ENCODE data around the gene SLC39A2.
"Not testable (repeated sequence)": the region's sequence is repeated elsewhere in the genome, so short reads cannot be mapped to it uniquely, and the experiment has no call there.

SLC39A2 gene, protein sequence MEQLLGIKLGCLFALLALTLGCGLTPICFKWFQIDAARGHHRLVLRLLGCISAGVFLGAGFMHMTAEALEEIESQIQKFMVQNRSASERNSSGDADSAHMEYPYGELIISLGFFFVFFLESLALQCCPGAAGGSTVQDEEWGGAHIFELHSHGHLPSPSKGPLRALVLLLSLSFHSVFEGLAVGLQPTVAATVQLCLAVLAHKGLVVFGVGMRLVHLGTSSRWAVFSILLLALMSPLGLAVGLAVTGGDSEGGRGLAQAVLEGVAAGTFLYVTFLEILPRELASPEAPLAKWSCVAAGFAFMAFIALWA

DNA sequence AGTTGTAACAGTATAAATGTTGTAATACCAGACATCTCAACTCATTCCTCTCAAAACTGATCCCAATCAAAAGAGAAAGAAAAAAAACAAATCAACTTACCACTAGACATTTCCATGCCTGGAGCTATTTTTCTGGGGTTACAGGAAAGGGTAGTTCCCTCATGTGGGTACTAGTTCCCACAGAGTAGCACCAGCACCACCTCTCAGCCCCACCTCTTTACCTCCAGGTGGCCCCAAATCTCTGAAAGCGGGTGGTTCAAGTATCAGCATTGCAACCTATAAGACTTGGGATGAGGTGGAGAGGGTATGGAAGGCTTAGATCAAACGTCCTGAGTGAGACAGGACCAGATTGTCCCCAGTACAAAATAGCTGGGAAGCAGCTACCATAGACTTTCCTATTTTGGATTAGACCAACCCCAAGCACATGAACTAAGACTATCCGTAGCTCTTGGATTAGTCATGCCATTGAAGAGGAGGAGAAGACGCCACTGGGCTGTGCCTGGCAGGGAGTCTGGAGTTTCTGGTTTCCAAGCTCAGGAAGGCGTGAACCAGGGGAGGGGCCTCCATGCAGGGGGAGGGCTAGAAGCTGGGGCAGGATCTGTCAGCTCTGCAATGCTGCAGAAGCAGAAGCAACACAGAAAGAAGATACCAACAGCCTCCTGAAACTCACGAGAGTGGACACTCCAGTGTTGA, at the start of gene SLC39A2:
TSS of gene SLC39A2 (plus strand) at position 620 of the 693 bp plus-strand sequence. CDS start 154 bp downstream, outside the sequence.
- no peak for DNase-seq

DNA sequence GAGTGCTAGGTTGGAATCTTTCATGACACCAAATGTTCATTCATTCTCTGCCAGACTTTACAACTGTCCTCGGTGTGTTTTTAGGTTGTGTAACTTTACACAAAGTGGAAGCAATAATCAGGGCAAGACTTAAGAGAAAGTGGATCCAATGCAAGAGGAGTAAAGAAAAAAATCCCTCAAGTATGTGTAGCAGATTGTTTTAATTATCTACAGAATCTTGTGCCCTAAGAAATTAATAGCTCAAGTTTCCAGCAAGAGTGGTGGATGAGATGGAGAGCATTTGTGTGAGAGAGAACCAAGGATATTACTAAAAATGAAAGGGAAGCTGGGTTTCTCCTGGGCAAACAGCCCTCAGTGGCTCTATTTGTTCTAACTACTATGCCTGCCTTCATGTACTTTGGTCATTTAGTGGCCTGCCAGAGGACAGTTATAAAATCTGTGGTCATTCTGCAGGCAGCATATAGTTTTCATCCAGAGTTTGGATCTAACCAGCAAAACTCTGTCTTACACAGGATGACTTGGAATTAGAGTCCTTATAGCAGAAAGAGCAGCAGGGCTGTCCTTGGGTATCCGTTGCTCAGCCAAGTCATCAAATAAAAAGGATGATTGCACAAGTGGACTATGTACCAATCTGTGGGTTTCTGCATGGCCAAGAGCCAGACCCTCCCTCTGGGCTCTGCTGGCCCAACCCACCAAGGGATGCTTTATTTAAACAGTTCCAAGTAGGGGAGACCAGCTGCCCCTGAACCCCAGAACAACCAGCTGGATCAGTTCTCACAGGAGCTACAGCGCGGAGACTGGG, 44.2 kb upstream of the SLC39A2 start, which contains the start of gene RNASE2:
TSS of gene RNASE2 (plus strand) at position 752 of the 802 bp plus-strand sequence. CDS start 285 bp downstream, outside the sequence.
- DNase-seq, result not testable (repeated sequence)

DNA sequence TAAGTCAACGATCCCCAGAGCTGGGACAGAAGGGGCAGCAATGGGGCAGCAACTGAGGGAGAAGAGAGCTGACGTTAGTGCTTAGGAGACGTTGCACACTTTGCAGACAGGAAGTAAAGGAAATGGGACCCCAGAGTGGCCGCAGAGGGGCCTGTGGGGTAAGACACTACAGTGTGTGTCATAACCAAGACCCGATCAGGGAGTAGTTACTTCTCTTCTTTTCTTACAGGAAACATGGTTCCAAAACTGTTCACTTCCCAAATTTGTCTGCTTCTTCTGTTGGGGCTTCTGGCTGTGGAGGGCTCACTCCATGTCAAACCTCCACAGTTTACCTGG, 43.6 kb upstream of the SLC39A2 start:
- not testable (repeated sequence) for DNase-seq

DNA sequence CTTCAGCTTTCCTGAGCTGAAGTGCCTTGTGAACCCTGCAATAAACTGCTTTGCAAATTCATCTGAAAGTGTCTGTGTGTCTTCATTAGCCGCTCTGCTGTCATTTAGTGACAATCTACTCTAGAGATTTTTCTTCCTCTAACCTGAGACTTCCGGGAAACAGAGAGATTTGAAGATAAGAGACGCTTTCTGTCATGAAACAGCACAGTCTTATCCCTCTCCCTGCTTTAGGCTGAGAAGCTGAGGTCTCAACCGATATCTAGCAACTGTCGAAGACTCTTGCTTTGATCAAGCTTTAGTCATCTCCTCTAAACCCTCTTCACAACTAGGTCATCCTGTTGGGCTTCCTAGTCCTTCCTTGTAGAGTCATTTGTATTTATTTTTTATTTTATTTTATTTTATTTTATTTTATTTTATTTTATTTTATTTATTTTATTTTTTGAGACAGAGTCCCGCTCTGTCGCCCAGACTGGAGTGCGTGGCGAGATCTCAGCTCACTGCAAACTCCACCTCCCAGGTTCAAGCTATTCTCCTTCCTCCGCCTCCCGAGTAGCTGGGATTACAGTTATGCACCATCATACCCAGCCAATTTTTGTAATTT, 42.6 kb upstream of the SLC39A2 start:
- DNase-seq, result no peak

DNA sequence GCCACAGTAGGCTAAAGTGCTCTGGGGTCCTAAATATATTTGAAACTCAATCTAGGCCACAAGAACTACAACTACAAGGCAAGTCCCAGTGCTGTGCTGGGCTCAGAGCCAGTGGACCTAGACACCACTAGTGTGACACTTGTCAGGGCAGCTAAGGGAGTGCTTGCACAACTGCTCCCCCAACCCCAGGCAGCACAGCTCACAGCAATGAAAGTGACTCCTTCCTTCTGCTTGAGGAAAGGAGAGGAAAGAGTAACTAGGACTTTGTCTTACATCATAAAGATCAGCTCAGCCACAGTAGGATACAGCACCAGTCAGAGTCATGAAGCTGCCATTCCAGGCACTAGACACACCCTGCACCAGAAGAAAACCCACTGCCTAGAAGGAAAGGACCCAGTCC, 40.1 kb upstream of the SLC39A2 start:
- DNase-seq, result not testable (repeated sequence)

DNA sequence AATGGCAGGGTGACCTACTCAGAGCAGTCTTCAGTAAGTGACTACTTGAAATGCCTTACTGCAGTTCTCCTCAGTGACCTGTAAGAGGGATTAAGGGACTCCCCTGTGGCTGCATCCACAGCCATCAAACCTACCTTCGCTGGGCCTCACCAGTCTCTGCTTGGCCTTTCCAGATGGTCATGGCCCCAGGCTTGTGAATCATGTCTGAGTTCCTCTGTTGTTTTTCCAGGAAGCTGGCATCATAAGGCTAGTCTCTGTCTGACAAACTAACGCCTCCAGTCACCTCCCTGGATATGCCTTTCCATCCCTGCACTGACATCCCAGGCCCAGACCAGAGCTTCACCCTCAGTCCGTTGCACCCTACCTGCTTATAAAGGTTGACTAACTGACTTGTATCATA, 29.8 kb upstream of the SLC39A2 start:
- DNase-seq, result no peak

DNA sequence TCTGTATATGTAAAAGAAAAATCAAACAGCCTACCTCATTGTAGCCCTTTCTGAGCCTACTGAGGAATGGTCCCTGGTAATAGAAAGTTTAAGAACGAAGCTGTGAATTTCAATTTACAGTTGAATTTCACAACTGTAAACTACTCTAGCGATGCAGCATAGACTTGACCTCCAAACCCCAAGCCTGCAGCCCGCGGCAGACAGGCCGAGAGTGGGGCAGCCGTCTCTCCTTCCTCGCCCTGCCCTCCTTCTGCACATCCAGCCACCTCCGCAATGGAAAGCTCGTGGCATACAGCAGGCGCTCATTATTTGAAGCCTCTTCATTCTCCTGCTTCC, 28.5 kb upstream of the SLC39A2 start:
- no peak for DNase-seq

DNA sequence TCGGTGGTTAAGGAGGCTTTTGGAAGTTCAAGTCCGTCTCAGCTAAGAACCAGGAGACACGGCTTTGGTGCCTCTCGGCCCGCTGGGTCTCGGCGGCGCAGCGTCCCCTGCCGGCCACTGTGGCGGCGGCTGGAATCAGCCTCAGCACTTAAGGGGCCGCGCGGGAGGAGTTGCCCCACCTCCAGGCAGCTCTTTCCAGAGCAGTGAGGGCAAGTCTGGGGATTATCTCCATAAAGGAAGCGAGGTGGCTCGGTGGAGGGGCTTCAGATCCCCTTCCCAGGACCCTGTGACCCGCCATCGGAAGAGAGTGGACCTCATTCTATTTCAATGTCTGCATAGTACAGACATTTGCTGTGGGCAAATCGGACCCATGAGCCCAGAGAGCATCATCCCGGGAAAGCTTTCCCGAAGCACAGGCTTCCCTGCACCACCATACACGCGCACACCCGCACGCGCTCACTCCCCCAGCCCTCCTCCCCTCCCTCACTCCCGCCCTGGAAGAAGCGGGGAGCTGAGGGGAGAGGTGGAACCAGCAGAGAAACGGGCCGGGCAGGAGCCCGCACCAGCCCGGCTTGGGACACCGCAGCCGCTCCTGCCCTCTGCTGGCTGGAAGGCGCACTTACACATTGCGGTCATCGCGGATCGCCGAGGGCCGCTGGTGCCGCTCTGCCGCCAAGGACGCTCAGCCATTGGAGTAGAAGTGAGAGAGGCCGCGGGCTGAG, 27.9 kb upstream of the SLC39A2 start:
- DNase-seq, result peak; percentile 74 to 92

DNA sequence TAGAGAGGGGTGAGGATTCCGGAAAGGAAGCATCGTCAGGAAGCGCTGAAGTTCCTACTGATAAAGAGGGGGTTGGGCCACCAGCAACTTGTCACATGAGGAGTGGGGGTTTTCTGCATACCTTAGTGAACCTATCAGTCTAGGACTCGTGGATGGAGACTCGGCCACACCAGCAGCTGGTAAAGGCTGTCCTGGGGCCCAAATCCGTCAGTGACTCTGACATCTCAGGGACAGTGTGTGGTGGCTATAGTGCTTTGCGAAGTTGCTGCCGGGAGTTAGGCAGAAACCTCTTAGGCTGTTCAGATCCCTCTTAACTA, 27.4 kb upstream of the SLC39A2 start:
- no peak for DNase-seq

DNA sequence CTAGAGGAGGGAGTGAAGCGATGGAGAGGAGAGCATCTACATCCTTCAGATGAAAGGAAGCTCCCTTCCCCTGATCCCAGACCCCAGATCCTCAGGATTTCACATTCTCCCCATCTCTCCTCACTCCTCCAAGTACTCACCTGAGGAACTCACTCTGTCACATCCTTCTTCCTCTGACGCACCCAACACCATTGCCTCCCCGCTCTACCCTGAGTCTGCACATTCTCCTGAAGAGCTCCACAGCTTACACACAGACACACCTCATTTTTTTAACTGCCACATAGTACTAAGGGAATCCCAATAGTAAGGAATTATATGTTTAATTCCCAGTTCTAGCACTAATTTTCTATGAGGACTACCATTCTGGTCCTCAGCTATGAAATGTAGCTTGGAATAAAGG, 25.6 kb upstream of the SLC39A2 start:
- no peak for DNase-seq

DNA sequence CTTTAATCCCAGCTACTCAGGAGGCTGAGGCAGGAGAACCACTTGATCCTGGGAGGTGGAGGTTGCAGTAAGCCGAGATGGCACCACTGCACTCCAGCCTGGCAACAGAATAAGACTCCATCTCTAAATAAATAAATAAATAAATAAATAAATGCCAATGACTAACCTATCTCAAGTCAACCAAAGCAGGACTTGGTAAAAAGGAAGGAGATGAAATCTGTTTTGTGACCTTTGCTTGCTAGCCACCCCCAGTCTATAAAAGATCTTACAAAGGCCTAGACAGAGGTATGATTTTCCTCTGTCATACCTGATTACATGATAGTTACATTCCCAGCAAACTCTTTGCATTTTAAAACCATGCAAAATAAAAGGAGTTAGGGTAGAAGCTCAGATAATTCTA, 22.8 kb upstream of the SLC39A2 start:
- DNase-seq, result no peak

DNA sequence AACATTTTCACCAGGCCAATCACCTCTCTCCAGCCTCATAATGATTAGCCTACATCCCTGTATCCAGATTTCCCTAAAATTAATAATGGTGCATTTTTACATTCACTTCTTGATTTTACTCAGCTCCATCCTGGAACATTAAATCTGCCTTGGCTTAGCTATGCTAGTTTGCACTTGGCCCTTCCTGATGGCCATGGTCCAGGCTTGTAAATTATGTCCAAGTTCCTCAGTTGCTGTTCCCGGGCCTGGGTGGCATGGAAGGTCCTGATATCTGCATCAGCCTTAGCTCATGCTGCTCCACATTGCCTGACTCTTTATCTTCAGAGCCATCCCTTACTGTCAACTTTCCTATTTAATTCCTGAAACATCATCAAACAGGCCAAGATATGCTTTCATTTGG, 20.4 kb upstream of the SLC39A2 start:
- no peak for DNase-seq

DNA sequence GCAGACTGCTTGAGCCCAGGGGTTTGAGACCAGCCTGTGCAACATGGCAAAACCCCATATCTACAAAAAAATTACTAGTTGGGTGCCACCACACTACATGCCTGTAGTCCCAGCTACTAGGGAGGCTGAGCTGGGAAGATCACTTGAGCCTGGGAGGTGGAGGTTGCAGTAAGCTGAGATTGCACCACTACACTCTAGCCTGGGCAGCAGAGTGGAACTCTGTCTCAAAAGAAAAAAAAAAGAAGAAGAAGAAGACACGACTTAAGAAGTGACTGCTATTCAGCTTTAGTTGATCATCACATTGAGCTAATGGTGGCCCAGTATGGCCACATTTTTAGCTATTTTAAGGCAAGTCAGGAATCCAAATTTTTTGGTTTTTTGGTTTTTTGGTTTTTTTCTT, 18.2 kb upstream of the SLC39A2 start:
- DNase-seq, result no peak

DNA sequence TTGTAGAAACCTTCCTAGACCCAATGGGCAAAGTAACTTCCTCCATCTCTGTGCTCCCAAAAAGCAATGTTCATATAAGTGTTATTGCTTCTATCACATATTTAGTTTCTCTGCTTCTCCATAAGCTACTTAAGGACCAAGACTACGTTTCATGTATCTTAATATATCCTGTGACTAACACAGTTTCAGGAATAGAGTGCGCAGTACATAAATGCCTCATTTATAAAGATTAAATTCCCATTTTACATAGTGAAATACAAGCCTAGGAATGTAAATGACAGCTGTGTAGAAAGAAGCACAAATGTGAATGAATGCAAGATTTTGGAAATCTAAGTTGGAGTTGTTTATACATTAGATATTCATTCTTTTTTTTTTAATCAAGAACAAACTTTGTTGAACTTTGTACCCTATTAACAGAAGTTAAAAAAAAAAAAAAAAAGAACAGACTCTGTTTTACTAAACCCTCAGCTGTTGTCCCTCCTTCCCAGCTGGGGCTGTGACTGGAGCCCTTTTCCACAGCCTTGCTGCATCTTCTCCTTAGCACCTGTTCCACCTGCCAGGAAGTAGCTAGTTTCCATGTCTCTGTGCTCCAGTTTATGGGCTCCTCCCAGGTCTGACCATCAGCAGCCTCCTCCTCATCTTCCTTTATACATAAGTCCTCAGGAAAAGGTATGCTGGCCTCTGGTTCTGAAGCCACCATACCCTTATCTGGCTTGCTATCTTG, 16.3 kb upstream of the SLC39A2 start:
- no peak for DNase-seq

DNA sequence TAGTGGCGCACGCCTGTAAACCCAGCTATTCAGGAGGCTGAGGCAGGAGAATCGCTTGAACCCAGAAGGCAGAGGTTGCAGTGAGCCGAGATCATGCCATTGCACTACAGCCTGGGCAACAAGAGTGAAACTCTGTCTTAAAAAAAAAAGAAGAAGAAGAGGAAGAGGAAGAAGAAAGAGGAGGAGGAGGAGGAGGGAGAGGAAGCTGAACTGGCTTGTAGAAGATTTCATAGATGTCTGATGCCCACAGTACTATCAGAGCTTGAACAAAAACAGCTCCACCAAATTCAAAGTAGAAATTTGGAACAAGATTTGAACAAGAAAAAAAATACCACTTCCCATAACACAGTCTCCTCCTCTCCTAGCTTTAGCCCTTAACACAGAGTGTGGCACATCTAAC, 13.4 kb upstream of the SLC39A2 start:
- DNase-seq, result not testable (repeated sequence)

DNA sequence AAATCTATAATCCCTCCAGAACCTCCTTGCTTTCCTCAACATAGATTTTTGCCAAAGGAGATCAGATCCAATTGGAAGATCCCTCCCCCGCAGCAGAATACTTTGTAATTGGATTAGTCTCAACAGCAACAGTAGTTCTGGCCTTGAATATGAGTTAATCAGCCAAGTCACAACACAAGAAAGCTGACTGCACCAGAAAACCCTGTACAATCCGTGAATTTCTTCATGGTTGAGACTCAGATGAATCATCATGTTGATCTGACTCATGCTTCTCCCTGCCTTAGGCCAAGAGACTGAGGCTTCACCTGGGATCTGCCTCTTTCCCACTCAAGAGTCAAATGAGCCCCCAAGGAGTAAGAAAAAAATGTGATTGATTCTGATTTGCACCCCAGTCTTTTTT, 12.3 kb upstream of the SLC39A2 start:
- DNase-seq, result no peak

DNA sequence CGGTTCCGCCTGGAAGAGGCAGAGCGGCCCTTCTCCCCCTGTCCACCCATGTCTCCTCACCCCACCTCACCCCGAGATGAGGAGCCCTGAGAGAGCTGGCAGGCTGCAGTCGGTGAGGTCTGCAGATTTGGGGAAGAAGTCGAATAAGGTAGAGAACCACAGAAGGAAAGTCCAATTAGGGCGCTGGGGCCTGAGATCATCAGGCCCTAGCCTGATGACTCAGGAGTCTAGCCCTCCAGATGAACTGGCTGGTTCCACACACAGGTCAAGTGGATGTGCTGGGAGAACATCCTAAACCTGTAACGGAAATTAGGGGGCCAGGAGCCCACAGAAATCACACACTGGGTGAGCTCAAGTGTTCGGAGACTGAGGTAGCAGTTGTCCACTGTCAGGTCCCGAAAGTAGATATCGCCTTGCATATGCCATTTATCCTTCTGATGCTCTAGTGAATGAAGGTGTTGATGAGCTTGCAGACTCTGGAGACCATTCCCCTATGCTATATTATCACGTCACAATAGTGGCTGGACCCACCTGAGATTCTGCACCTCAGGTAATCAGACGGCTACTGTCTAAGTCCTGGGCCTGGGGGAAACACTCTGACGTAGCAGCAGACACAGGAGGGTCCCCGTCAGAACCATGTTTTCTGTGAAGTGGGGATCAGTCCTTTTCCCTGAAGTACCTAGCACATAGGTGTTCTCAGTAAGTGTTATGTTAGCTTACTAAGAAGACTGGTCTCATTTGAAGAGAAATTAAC, 10.2 kb upstream of the SLC39A2 start:
- DNase-seq, result no peak

DNA sequence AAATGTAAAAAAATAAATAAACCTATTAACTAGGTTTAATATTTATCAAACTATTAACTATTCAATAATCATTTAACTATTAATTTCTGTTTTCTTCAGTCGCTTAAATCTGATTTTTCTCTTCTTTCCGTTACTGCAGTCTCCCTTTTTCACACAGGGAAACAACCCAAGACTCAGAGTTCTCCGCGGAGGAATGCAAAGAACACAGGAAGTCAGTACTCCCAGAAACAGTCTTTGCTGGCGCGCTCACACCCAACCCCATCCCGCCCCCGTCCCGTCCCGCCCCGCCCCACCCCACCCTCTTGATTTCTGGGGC, 9.7 kb upstream of the SLC39A2 start:
- DNase-seq, result no peak

DNA sequence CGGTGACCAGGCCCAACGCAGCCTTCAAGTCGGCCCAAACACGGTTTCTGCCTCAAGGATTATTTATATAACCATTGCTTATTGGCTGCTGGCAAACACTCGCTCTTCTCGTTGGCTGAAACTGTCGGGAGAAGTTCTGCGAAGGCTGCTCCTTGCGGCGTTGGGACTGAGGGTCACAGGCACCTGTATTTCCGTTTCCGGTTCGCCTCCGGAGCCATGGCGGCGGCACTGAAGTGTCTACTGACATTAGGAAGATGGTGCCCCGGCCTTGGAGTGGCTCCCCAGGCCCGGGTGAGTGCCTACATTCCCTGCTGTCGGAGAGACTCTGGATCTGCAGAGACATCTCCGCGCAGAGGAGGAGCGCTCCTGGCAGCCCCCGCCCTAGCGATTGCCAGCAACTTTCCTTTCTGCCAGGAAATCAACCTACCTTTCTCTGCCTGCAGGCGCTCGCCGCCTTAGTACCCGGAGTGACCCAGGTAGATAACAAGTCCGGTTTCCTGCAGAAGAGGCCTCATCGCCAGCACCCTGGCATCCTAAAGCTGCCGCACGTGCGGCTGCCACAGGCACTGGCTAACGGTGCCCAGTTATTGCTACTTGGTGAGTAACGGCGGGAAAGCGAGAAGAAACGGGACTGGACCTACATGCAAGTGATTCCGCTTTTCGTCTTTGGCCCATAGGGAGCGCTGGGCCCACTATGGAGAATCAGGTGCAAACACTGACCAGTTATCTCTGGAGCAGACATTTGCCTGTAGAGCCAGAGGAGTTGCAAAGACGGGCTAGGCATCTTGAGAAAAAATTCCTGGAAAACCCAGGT, 9.1 kb upstream of the SLC39A2 start, which contains the start of gene METTL17:
TSS of gene METTL17 (plus strand) at position 194 of the 814 bp plus-strand sequence. CDS start at position 217, 23 bp downstream.
- DNase-seq, result peak; percentile 98 to 99

DNA sequence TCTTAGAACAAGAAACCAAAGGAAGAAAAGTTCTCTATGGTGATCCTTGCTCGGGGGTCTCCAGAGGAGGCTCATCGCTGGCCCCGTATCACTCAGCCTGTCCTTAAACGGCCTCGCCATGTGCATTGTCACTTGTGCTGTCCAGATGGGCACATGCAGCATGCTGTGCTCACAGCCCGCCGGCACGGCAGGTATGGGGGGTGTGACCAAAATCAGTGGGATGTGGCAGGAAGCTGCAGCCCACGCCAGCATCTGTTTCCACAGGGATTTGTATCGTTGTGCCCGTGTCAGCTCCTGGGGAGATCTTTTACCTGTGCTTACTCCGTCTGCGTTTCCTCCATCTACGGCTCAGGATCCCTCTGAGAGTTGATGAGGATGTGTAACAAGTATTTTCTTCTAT, 2.6 kb upstream of the SLC39A2 start:
- DNase-seq, result no peak

DNA sequence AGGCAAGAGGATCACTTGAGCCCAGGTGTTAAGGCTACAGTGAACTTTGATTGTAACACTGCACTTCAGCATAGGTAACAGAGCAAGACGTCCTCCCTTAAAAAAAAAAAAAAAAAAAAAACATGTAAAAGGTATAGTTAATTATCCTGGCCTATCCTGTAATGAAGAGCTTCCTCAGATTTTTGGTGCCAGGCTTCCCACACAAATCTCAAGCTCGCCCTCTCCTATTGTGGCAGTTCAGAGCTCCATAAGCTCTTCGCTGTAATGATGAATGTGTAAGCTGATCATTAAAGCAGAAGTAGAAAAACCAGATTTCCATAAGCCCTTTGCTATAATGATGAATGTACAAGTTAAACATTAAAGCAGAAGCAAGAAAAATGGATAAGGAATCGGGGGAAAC, 2.0 kb upstream of the SLC39A2 start:
- no peak for DNase-seq
